ENCODE measurements around the gene PTH2.

The PTH2 gene

GRCh38 chr19:49421039-49421877 is 2.0 kb downstream of the PTH2 start:
- Histone ChIP-seq H3K4me3 (ENCODE audit: low read length in 2 of 2) (no peak overlapping the region), H3K9me3 (ENCODE audit: control insufficient read depth in 2 of 2, low read length in 2 of 2) (no peaks in the 10 kb centered on the region), H3K9ac (ENCODE audit: low read length in 2 of 2) (no peak overlapping the region), H3K27ac (ENCODE audit: low read length) (no peak overlapping the region), H3K4me1 (ENCODE audit: control insufficient read depth, insufficient read depth, low read length) (peaks cover 17% of the 10 kb centered on the region), H3K27me3 (ENCODE audit: control insufficient read depth in 1 of 2, insufficient read depth in 2 of 2, low read length in 2 of 2) (peaks cover 68 to 75% of the 10 kb centered on the region in 2 donors), H3K36me3 (ENCODE audit: control insufficient read depth in 2 of 2, insufficient read depth in 2 of 2, low read length in 2 of 2) (no peaks in the 10 kb centered on the region)

GRCh38 chr19:49420227-49420626 is 3.0 kb downstream of the PTH2 start:
- Histone ChIP-seq H3K9ac (ENCODE audit: low read length in 2 of 2) (no peak overlapping the region), H3K27me3 (ENCODE audit: control insufficient read depth in 1 of 2, insufficient read depth in 2 of 2, low read length in 2 of 2) (peaks cover 57 to 68% of the 10 kb centered on the region in 2 donors), H3K4me1 (ENCODE audit: control insufficient read depth, insufficient read depth, low read length) (peaks cover 17% of the 10 kb centered on the region), H3K36me3 (ENCODE audit: control insufficient read depth in 2 of 2, insufficient read depth in 2 of 2, low read length in 2 of 2) (no peaks in the 10 kb centered on the region), H3K9me3 (ENCODE audit: control insufficient read depth in 2 of 2, low read length in 2 of 2) (no peaks in the 10 kb centered on the region), H3K4me3 (ENCODE audit: low read length in 2 of 2) (no peak overlapping the region), H3K27ac (ENCODE audit: low read length) (no peak overlapping the region)

- H3K27me3 ChIP-seq (ENCODE audit: control insufficient read depth in 1 of 2, insufficient read depth in 2 of 2, low read length in 2 of 2) = peaks cover 52 to 65% of the 10 kb centered on the region in 2 donors
- peaks cover 17% of the 10 kb centered on the region for H3K4me1 ChIP-seq (ENCODE audit: control insufficient read depth, insufficient read depth, low read length)
- H3K4me3 ChIP-seq (ENCODE audit: low read length in 2 of 2) = no peak overlapping the region
- no peaks in the 10 kb centered on the region for H3K36me3 ChIP-seq (ENCODE audit: control insufficient read depth in 2 of 2, insufficient read depth in 2 of 2, low read length in 2 of 2)
- no peaks in the 10 kb centered on the region for H3K9me3 ChIP-seq (ENCODE audit: control insufficient read depth in 2 of 2, low read length in 2 of 2)
- no peak overlapping the region for H3K27ac ChIP-seq (ENCODE audit: low read length)
- H3K9ac ChIP-seq (ENCODE audit: low read length in 2 of 2) = no peak overlapping the region
Observed at GRCh38 chr19:49419173-49419572, 4.1 kb downstream of the PTH2 start.

DNA sequence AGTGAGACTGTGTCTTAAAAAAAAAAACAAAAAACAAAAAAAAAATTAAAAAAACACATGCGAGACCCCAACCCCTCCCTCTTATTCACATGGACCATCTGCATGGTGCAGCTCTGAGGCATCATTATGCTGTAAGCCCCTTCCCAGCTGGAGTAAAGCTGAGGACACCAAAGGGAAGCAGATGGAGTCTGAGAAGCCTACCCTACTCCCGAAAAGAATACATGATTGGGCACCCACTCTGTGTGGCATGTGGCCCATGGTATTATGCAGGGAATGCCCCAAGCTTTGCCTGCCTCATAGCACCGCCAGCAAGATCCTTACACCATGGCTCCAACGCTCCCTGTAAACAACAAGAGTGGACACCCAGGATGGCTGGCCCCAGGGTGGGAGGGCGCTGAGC is 4.7 kb downstream of the PTH2 start:
- no peak overlapping the region for H3K27ac ChIP-seq (ENCODE audit: low read length)
- no peak overlapping the region for H3K4me3 ChIP-seq (ENCODE audit: low read length in 2 of 2)
- no peaks in the 10 kb centered on the region for H3K9me3 ChIP-seq (ENCODE audit: control insufficient read depth in 2 of 2, low read length in 2 of 2)
- peaks cover 14% of the 10 kb centered on the region for H3K4me1 ChIP-seq (ENCODE audit: control insufficient read depth, insufficient read depth, low read length)
- peaks cover 48 to 61% of the 10 kb centered on the region in 2 donors for H3K27me3 ChIP-seq (ENCODE audit: control insufficient read depth in 1 of 2, insufficient read depth in 2 of 2, low read length in 2 of 2)
- no peak overlapping the region for H3K9ac ChIP-seq (ENCODE audit: low read length in 2 of 2)
- no peaks in the 10 kb centered on the region for H3K36me3 ChIP-seq (ENCODE audit: control insufficient read depth in 2 of 2, insufficient read depth in 2 of 2, low read length in 2 of 2)

GRCh38 chr19:49417088-49417487 is 6.2 kb downstream of the PTH2 start:
- Histone ChIP-seq H3K9me3 (ENCODE audit: control insufficient read depth in 2 of 2, low read length in 2 of 2) (no peaks in the 10 kb centered on the region), H3K4me3 (ENCODE audit: low read length in 2 of 2) (no peak overlapping the region), H3K36me3 (ENCODE audit: control insufficient read depth in 2 of 2, insufficient read depth in 2 of 2, low read length in 2 of 2) (no peaks in the 10 kb centered on the region), H3K4me1 (ENCODE audit: control insufficient read depth, insufficient read depth, low read length) (peaks cover 2% of the 10 kb centered on the region), H3K27me3 (ENCODE audit: control insufficient read depth in 1 of 2, insufficient read depth in 2 of 2, low read length in 2 of 2) (peaks cover 36 to 53% of the 10 kb centered on the region in 2 donors), H3K9ac (ENCODE audit: low read length in 2 of 2) (no peak overlapping the region), H3K27ac (ENCODE audit: low read length) (no peak overlapping the region)

DNA sequence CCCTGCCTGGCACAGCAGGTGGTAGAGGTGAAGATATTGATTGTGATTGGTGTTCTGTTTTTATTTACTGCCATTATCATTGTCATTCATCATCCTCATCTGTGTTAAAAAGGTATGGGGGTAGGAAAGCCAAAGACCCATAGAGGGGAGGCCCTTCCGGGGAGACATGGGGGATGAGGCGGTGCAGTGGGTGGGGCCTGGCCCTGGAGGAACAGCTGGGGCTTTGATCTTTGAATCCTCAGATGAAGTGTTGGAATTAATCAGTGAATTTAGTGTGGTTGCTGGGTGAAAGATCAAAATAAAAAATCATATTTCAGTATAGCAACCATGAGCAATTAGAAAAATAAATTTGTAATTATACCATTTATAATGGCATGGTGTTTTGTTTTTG is 7.4 kb downstream of the PTH2 start:
- H3K4me3 ChIP-seq (ENCODE audit: low read length in 2 of 2) = no peak overlapping the region
- no peaks in the 10 kb centered on the region for H3K36me3 ChIP-seq (ENCODE audit: control insufficient read depth in 2 of 2, insufficient read depth in 2 of 2, low read length in 2 of 2)
- H3K27ac ChIP-seq (ENCODE audit: low read length) = no peak overlapping the region
- no peaks in the 10 kb centered on the region for H3K4me1 ChIP-seq (ENCODE audit: control insufficient read depth, insufficient read depth, low read length)
- H3K9ac ChIP-seq (ENCODE audit: low read length in 2 of 2) = no peak overlapping the region
- peaks cover 27 to 43% of the 10 kb centered on the region in 2 donors for H3K27me3 ChIP-seq (ENCODE audit: control insufficient read depth in 1 of 2, insufficient read depth in 2 of 2, low read length in 2 of 2)
- H3K9me3 ChIP-seq (ENCODE audit: control insufficient read depth in 2 of 2, low read length in 2 of 2) = no peaks in the 10 kb centered on the region

DNA sequence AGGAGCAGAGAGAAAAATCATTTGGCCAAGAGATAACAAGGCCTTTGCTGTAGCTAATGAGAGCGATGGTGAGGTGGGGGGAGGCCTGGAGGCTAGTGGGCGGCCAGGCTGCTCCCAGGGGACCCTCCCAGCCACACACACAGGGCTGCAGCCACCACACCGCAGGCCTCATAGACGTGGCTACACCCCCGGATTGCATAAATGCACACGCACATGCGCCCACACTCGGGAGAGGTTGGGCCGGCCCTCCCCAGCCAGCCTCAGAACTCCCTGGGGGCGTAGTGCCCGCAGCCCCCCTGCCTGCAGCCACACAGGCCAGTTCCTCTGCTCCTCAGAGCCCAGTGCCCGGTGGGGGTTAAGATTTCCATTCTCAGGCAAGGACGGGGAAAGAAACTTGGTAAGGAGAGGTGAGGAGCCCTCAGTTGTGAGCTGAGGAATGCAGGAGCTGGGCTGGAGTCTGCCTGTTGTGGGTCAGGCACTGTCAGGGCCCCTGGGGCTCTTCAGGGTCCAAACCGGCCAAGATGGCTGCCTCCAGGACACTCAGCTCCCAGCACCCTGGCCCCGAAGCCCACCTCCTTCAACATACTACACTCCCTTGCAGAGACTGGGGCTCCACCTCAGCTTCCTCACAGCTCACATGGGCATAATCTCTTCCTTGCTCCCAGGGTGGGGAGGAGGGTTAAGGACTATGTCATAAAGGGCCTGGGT is 8.0 kb downstream of the PTH2 start:
- Histone ChIP-seq H3K9ac (ENCODE audit: low read length in 2 of 2) (no peak overlapping the region), H3K4me3 (ENCODE audit: low read length in 2 of 2) (no peak overlapping the region), H3K36me3 (ENCODE audit: control insufficient read depth in 2 of 2, insufficient read depth in 2 of 2, low read length in 2 of 2) (no peaks in the 10 kb centered on the region), H3K9me3 (ENCODE audit: control insufficient read depth in 2 of 2, low read length in 2 of 2) (no peaks in the 10 kb centered on the region), H3K4me1 (ENCODE audit: control insufficient read depth, insufficient read depth, low read length) (no peaks in the 10 kb centered on the region), H3K27me3 (ENCODE audit: control insufficient read depth in 1 of 2, insufficient read depth in 2 of 2, low read length in 2 of 2) (peaks cover 23 to 42% of the 10 kb centered on the region in 2 donors), H3K27ac (ENCODE audit: low read length) (no peak overlapping the region)

DNA sequence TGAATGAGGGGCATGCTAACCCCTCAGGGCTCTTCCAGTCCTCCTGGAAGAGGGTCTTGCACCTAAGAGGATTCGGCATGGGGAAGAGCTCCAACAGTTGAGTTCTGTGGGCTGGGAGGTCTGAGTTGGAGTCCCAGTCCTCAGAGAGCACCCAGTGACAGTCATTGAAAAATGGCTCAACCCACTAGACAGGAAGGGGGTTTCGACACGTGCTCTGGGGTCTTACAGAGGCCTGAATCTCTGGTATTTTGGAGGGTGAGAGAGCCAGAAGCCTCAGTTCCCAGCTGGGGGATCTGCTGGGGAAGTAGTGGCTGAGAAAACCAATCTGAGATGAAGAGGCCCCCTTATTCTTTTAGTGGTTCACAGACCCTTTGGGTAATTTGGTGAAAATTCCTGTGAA is 9.0 kb downstream of the PTH2 start:
- Histone ChIP-seq H3K4me3 (ENCODE audit: low read length in 2 of 2) (no peak overlapping the region), H3K27me3 (ENCODE audit: control insufficient read depth in 1 of 2, insufficient read depth in 2 of 2, low read length in 2 of 2) (peaks cover 16 to 36% of the 10 kb centered on the region in 2 donors), H3K9me3 (ENCODE audit: control insufficient read depth in 2 of 2, low read length in 2 of 2) (no peaks in the 10 kb centered on the region), H3K27ac (ENCODE audit: low read length) (no peak overlapping the region), H3K4me1 (ENCODE audit: control insufficient read depth, insufficient read depth, low read length) (no peaks in the 10 kb centered on the region), H3K36me3 (ENCODE audit: control insufficient read depth in 2 of 2, insufficient read depth in 2 of 2, low read length in 2 of 2) (no peaks in the 10 kb centered on the region), H3K9ac (ENCODE audit: low read length in 2 of 2) (no peak overlapping the region)

- H3K9ac ChIP-seq (ENCODE audit: low read length in 2 of 2) = no peak overlapping the region
- H3K4me3 ChIP-seq (ENCODE audit: low read length in 2 of 2) = no peak overlapping the region
- H3K9me3 ChIP-seq (ENCODE audit: control insufficient read depth in 2 of 2, low read length in 2 of 2) = no peaks in the 10 kb centered on the region
- H3K27ac ChIP-seq (ENCODE audit: low read length) = no peak overlapping the region
- no peaks in the 10 kb centered on the region for H3K4me1 ChIP-seq (ENCODE audit: control insufficient read depth, insufficient read depth, low read length)
- H3K27me3 ChIP-seq (ENCODE audit: control insufficient read depth in 1 of 2, insufficient read depth in 2 of 2, low read length in 2 of 2) = peaks cover 11 to 31% of the 10 kb centered on the region in 2 donors
- no peaks in the 10 kb centered on the region for H3K36me3 ChIP-seq (ENCODE audit: control insufficient read depth in 2 of 2, insufficient read depth in 2 of 2, low read length in 2 of 2)
Observed at GRCh38 chr19:49413348-49413747, 9.9 kb downstream of the PTH2 start.

DNA sequence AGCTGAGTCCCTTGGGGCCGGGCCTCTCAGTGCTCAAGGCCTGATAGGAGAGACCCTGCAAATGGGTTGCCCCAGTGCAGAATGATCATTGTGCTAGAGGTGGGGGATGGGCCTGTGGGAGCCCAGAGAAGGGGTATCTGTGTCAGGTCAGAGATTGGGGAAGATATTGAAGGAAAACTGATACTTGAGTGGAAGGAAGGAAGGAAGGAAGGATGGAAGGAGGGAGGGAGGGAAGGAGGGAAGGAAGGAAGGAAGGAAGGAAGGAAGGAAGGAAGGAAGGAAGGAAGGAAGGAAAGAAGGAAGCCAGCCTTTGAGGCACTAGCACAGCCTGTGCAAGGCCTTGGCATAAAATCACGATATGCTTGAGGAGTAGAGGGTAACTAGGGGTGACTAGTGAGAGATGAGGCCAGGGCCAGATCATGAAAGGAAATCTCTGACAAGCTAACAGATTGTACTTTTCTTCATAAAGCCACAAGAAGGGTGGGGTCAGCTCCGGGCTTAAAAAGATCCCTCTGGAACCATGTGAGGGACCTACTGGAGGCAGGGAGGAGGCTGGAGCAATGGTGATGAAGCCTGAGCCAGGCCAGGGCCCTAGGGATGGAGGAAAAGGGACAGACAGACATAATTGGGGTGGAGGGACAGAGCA is 11.4 kb downstream of the PTH2 start:
- H3K27me3 ChIP-seq (ENCODE audit: control insufficient read depth in 1 of 2, insufficient read depth in 2 of 2, low read length in 2 of 2) = peaks cover 4 to 22% of the 10 kb centered on the region in 2 donors
- H3K9me3 ChIP-seq (ENCODE audit: control insufficient read depth in 2 of 2, low read length in 2 of 2) = no peaks in the 10 kb centered on the region

More for the DNA sequence above, 11.4 kb downstream of the PTH2 start:
- Histone ChIP-seq H3K4me3 (ENCODE audit: low read length in 2 of 2) (no peak overlapping the region), H3K27ac (ENCODE audit: low read length) (no peak overlapping the region), H3K36me3 (ENCODE audit: control insufficient read depth in 2 of 2, insufficient read depth in 2 of 2, low read length in 2 of 2) (no peaks in the 10 kb centered on the region), H3K4me1 (ENCODE audit: control insufficient read depth, insufficient read depth, low read length) (no peaks in the 10 kb centered on the region), H3K9ac (ENCODE audit: low read length in 2 of 2) (no peak overlapping the region)

Measured in stomach smooth muscle (tissue), 2 donors.